ENCODE data around the gene PLAC8L1. TPM values are rescaled to one million over a fixed set of nuclear protein-coding genes. Genes with fewer than 3 reads are reported as not detected.

Gene PLAC8L1
- total and polyA plus RNA-seq, 2 of the 4 experiments (the other 2 are of a cell fraction), result 0.27 TPM; not detected in 1

DNA sequence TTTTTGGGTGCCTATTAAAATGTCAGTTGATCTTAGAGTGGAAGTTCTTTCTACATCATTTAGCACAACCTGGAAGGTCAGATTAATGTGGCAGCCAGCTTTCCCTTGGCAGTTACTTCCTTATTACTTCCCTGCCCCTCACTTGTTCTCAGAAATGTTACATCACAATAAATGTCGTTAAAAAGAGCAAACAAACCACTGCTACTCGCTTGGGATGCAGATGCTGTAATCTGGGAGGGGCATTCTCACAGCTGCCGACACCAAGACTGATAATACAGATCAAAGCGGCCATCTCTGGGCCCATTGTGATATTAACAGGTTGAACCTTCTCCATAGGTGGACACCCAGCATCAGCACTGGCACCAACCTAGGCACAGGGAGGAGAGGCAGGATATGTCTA, 29.3 kb downstream of the PLAC8L1 start:
- Histone ChIP-seq H3K27me3 (ENCODE audit: control insufficient read depth, insufficient read depth, low read length) (peaks cover 15% of the 10 kb centered on the region), H3K27ac (ENCODE audit: insufficient read depth, low read length) (no peak overlapping the region), H3K4me2 (ENCODE audit: low read depth, low read length) (no peak overlapping the region), H4K20me1 (ENCODE audit: insufficient read depth, low read length) (no peaks in the 10 kb centered on the region), H3K14ac (replicated peaks; ENCODE audit: low read depth, low read length) (no peak overlapping the region), H4K91ac (ENCODE audit: insufficient read depth, low read depth, low read length) (no peak overlapping the region), H3K79me1 (ENCODE audit: low read depth in 1 of 2, low read length in 2 of 2) (no peaks in the 10 kb centered on the region), H3K4me3 (ENCODE audit: insufficient read depth, low read depth, low read length) (no peak overlapping the region), H3K4me1 (ENCODE audit: control insufficient read depth, insufficient read depth, low read length) (no peaks in the 10 kb centered on the region), H3K23ac (ENCODE audit: low read depth, low read length) (no peak overlapping the region), H3K4ac (ENCODE audit: low read depth, low read length) (no peak overlapping the region), H3K9me3 (ENCODE audit: control insufficient read depth, insufficient read depth, low read length) (no peaks in the 10 kb centered on the region), H2BK15ac (ENCODE audit: low read depth, low read length) (no peak overlapping the region), H3K9me1 (ENCODE audit: insufficient read depth, low read length) (no peaks in the 10 kb centered on the region), H2BK120ac (ENCODE audit: low read depth, low read length) (no peak overlapping the region), H2BK20ac (ENCODE audit: low read depth, low read length) (no peak overlapping the region), H2BK5ac (ENCODE audit: low read depth, low read length, poor library complexity, severe bottlenecking) (no peak overlapping the region), H3K9ac (ENCODE audit: low read depth, low read length) (no peak overlapping the region), H2AFZ (replicated peaks; ENCODE audit: low read length, poor library complexity) (no peak overlapping the region), H3K36me3 (ENCODE audit: control insufficient read depth, insufficient read depth, low read length) (no peaks in the 10 kb centered on the region), H3K18ac (ENCODE audit: low read depth, low read length) (no peak overlapping the region), H4K8ac (ENCODE audit: low read depth in 2 of 2, low read length in 2 of 2) (no peak overlapping the region), H2AK5ac (ENCODE audit: low read depth, low read length) (no peak overlapping the region), H4K5ac (ENCODE audit: low read depth, low read length) (no peak overlapping the region), H3K56ac (ENCODE audit: extremely low read depth, insufficient read depth, low read length) (no peak overlapping the region), H2AK9ac (replicated peaks; ENCODE audit: low read depth, low read length, poor library complexity) (no peak overlapping the region)
- BruUV-seq (replicated peaks), result no TSS peak
- no CpG with 5 or more reads among the region's 4 CpGs for WGBS, 2 experiments (ENCODE audit: extremely low coverage in 2 of 2, insufficient read length in 1 of 2)
- no peak for ATAC-seq (ENCODE audit: low read depth)
- DNase-seq, result no peak
- TF ChIP-seq CHD1 (IDR thresholded peaks at IDR 0.05; ENCODE audit: low read depth, low read length), result no peak
- TF ChIP-seq, protein P1, sequence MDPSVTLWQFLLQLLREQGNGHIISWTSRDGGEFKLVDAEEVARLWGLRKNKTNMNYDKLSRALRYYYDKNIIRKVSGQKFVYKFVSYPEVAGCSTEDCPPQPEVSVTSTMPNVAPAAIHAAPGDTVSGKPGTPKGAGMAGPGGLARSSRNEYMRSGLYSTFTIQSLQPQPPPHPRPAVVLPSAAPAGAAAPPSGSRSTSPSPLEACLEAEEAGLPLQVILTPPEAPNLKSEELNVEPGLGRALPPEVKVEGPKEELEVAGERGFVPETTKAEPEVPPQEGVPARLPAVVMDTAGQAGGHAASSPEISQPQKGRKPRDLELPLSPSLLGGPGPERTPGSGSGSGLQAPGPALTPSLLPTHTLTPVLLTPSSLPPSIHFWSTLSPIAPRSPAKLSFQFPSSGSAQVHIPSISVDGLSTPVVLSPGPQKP (IDR thresholded peaks at IDR 0.05; ENCODE audit: borderline replicate concordance, low read depth, low read length), result no peak
- TF ChIP-seq MAZ (IDR thresholded peaks at IDR 0.05; ENCODE audit: borderline replicate concordance, low read depth, low read length), result no peak
- TF ChIP-seq NFE2L2 (IDR thresholded peaks at IDR 0.05; ENCODE audit: low read depth, low read length), result no peak
- TF ChIP-seq POLR2A (IDR thresholded peaks at IDR 0.05; ENCODE audit: low read depth, low read length), result no peak
- no peak for TF ChIP-seq MXI1 (IDR thresholded peaks at IDR 0.05; ENCODE audit: borderline replicate concordance, low read depth, low read length)
- TF ChIP-seq MAFK (IDR thresholded peaks at IDR 0.05; ENCODE audit: low read depth, low read length), result no peak
- no peak for TF ChIP-seq FOS (IDR thresholded peaks at IDR 0.05; ENCODE audit: low read depth, low read length)
- TF ChIP-seq, protein P2, sequence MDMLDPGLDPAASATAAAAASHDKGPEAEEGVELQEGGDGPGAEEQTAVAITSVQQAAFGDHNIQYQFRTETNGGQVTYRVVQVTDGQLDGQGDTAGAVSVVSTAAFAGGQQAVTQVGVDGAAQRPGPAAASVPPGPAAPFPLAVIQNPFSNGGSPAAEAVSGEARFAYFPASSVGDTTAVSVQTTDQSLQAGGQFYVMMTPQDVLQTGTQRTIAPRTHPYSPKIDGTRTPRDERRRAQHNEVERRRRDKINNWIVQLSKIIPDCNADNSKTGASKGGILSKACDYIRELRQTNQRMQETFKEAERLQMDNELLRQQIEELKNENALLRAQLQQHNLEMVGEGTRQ (IDR thresholded peaks at IDR 0.05; ENCODE audit: low read depth, low read length), result no peak
- TF ChIP-seq CEBPB (IDR thresholded peaks at IDR 0.05; ENCODE audit: low read depth, low read length), result no peak
- no peak for TF ChIP-seq SMC3 (IDR thresholded peaks at IDR 0.05; ENCODE audit: low read depth, low read length)
- TF ChIP-seq RCOR1 (IDR thresholded peaks at IDR 0.05; ENCODE audit: insufficient replicate concordance, low read length), result no peak
- no peak for TF ChIP-seq RAD21 (IDR thresholded peaks at IDR 0.05; ENCODE audit: low read length)
- dilution Hi-C loops (cut with HindIII; ENCODE audit: low sequenced_read_pairs, unreplicated experiment), result no loop called here
- POLR2A ChIA-PET (ENCODE audit: unreplicated experiment), result interaction anchor here (0.5 kb wide), 1 partner anchor 379 kb away, joined by 3 read pairs; no protein-coding TSS in a partner anchor
- intact Hi-C loops (cut with micrococcal nuclease), result no loop called here
- in situ Hi-C loops (cut with MboI; ENCODE audit: low sequenced_read_pairs), result no loop called here
- CTCF ChIA-PET, result no interaction called here

Measured in IMR-90 (cell line).